Measurements from ENCODE around the gene ALK.

ALK gene

GRCh38 chr2:29787473-29788465 is 133.6 kb downstream of the ALK start:
- DNase-seq, result no peak

- DNase-seq, result no peak
Observed at GRCh38 chr2:29786361-29786760, 135.0 kb downstream of the ALK start.

GRCh38 chr2:29783666-29784065 is 137.7 kb downstream of the ALK start:
- DNase-seq, result no peak

- no peak for DNase-seq
Observed at GRCh38 chr2:29782549-29783458, 138.6 kb downstream of the ALK start.

GRCh38 chr2:29782087-29782486 is 139.3 kb downstream of the ALK start:
- DNase-seq, result no peak

- no peak for DNase-seq
Observed at GRCh38 chr2:29780906-29781305, 140.5 kb downstream of the ALK start.

GRCh38 chr2:29777161-29777560 is 144.2 kb downstream of the ALK start:
- DNase-seq, result no peak

- no peak for DNase-seq
Observed at GRCh38 chr2:29776406-29776805, 145.0 kb downstream of the ALK start.

- no peak for DNase-seq
Observed at GRCh38 chr2:29775937-29776336, 145.4 kb downstream of the ALK start.

- no peak for DNase-seq
Observed at GRCh38 chr2:29774624-29775023, 146.8 kb downstream of the ALK start.

GRCh38 chr2:29770846-29771245 is 150.5 kb downstream of the ALK start:
- no peak for DNase-seq

GRCh38 chr2:29769847-29770246 is 151.5 kb downstream of the ALK start:
- DNase-seq, result no peak

GRCh38 chr2:29767606-29768335 is 153.6 kb downstream of the ALK start:
- no peak for DNase-seq

GRCh38 chr2:29766191-29766590 is 155.2 kb downstream of the ALK start:
- no peak for DNase-seq

- no peak for DNase-seq
Observed at GRCh38 chr2:29765721-29766120, 155.7 kb downstream of the ALK start.

GRCh38 chr2:29763371-29763770 is 158.0 kb downstream of the ALK start:
- DNase-seq, result no peak

- DNase-seq, result no peak
Observed at GRCh38 chr2:29762239-29762638, 159.1 kb downstream of the ALK start.

- DNase-seq, result no peak
Observed at GRCh38 chr2:29761278-29761677, 160.1 kb downstream of the ALK start.

GRCh38 chr2:29760008-29760407 is 161.4 kb downstream of the ALK start:
- no peak for DNase-seq

GRCh38 chr2:29759360-29759759 is 162.0 kb downstream of the ALK start:
- DNase-seq, result no peak

- DNase-seq, result no peak
Observed at GRCh38 chr2:29755829-29756228, 165.6 kb downstream of the ALK start.

- no peak for DNase-seq
Observed at GRCh38 chr2:29755233-29755632, 166.2 kb downstream of the ALK start.
